ENCODE data around the gene ATRNL1. TPM values are rescaled to one million over a fixed set of nuclear protein-coding genes. Genes with fewer than 3 reads are reported as not detected.
"Not testable (repeated sequence)": the region's sequence is repeated elsewhere in the genome, so short reads cannot be mapped to it uniquely, and the experiment has no call there.

ATRNL1 gene
- total RNA-seq, 1 experiment from 2014 or later = 35.1 TPM

- H3K27me3 ChIP-seq (ENCODE audit: control insufficient read depth, insufficient read depth, low read length) = no peaks in the 10 kb centered on the region
- peak; percentile 34 for DNase-seq
- no peak overlapping the region for H3K4me3 ChIP-seq (ENCODE audit: insufficient read depth, low read depth, low read length)
- H3K36me3 ChIP-seq (replicated peaks; ENCODE audit: control insufficient read depth, insufficient read depth, low read length) = no peaks in the 10 kb centered on the region
These were observed 262.1 kb downstream of the ATRNL1 start for GRCh38 chr10:115355162-115355760.

GRCh38 chr10:115367920-115368319, 274.8 kb downstream of the ATRNL1 start:
- not testable (repeated sequence) for H3K4me3 ChIP-seq (ENCODE audit: insufficient read depth, low read depth, low read length); H3K36me3 ChIP-seq (replicated peaks; ENCODE audit: control insufficient read depth, insufficient read depth, low read length); H3K27me3 ChIP-seq (ENCODE audit: control insufficient read depth, insufficient read depth, low read length); DNase-seq

DNA sequence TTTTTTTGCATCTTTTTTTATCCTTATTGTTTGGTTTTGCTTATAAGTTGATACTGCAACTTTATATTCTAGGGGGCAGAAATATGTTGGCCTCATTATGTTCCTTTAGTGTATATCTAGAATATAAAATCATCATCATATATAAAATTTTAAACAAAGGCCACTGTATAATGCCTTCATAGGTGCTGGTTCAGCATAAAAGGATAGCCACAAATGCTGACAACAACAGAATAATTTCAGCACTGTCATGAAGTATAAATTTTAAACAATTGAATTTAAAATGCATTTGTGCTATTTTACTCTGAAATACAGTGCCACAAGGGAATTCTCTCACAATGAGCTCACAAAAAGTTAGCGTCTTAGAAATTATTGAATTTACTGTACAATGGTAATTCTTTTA, 285.9 kb downstream of the ATRNL1 start:
- Histone ChIP-seq H3K27me3 (ENCODE audit: control insufficient read depth, insufficient read depth, low read length) (no peaks in the 10 kb centered on the region), H3K36me3 (replicated peaks; ENCODE audit: control insufficient read depth, insufficient read depth, low read length) (no peaks in the 10 kb centered on the region), H3K4me3 (ENCODE audit: insufficient read depth, low read depth, low read length) (no peak overlapping the region)
- DNase-seq = no peak

- DNase-seq = no peak
- Histone ChIP-seq H3K27me3 (ENCODE audit: control insufficient read depth, insufficient read depth, low read length) (no peaks in the 10 kb centered on the region), H3K4me3 (ENCODE audit: insufficient read depth, low read depth, low read length) (no peak overlapping the region), H3K36me3 (replicated peaks; ENCODE audit: control insufficient read depth, insufficient read depth, low read length) (no peaks in the 10 kb centered on the region)
These were observed 291.5 kb downstream of the ATRNL1 start for GRCh38 chr10:115384665-115385064.

DNA sequence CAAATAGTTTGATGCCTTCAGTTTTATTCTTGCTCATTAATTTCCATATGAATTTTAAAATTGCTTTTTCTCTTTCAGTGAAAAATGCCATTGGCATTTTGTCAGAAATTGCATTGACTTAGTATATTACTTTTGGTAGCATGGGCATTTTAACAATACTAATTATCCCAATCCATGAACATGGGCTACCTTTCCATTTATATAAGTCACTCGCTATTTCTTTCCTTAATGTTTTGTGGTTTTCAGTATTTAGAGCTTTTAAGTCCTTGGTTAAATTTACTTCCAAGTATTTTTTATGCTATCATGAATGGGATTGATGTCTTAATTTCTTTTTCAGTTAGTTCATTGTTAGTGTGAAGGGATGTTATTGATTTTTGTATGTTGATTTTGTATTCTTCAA, 297.4 kb downstream of the ATRNL1 start:
- Histone ChIP-seq H3K27me3 (ENCODE audit: control insufficient read depth, insufficient read depth, low read length) (no peaks in the 10 kb centered on the region), H3K4me3 (ENCODE audit: insufficient read depth, low read depth, low read length) (no peak overlapping the region), H3K36me3 (replicated peaks; ENCODE audit: control insufficient read depth, insufficient read depth, low read length) (no peaks in the 10 kb centered on the region)
- DNase-seq = no peak

DNA sequence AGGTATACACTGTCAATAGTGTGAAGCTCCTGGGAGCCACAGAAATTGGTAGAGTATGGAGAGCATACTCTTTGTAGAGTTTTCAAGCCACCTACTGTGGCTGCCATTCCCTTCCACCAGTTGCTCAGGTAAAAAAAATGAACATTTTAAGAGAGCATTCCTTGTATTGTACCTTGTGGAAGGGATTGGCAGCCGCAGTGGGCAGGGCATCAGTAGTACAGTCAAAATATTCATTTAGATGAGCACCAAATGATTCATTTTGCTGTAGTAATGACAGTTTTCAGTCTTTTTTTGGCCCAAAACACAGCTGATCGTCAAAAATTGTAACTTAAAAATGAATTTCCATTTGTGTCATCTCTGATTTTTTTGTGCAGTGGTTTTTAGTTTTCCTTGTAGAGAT, 304.9 kb downstream of the ATRNL1 start:
- no peak overlapping the region for H3K4me3 ChIP-seq (ENCODE audit: insufficient read depth, low read depth, low read length)
- no peaks in the 10 kb centered on the region for H3K36me3 ChIP-seq (replicated peaks; ENCODE audit: control insufficient read depth, insufficient read depth, low read length)
- no peaks in the 10 kb centered on the region for H3K27me3 ChIP-seq (ENCODE audit: control insufficient read depth, insufficient read depth, low read length)
- no peak for DNase-seq

- no peaks in the 10 kb centered on the region for H3K27me3 ChIP-seq (ENCODE audit: control insufficient read depth, insufficient read depth, low read length)
- no peak overlapping the region for H3K4me3 ChIP-seq (ENCODE audit: insufficient read depth, low read depth, low read length)
- H3K36me3 ChIP-seq (replicated peaks; ENCODE audit: control insufficient read depth, insufficient read depth, low read length) = no peaks in the 10 kb centered on the region
- DNase-seq = no peak
These were observed 309.5 kb downstream of the ATRNL1 start for GRCh38 chr10:115402699-115403098.

DNA sequence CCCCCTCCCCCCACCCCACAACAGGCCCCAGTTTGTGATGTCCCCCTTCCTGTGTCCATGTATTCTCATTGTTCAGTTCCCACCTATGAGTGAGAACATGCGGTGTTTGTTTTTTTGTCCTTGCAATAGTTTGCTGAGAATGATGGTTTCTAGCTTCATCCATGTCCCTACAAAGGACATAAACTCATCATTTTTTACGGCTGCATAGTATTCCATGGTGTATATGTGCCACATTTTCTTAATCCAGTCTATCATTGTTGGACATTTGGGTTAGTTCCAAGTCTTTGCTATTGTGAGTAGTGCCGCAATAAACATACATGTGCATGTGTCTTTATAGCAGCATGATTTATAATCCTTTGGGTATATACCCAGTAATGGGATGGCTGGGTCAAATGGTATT, 312.7 kb downstream of the ATRNL1 start:
- not testable (repeated sequence) for H3K4me3 ChIP-seq (ENCODE audit: insufficient read depth, low read depth, low read length); DNase-seq

GRCh38 chr10:115409347-115409746, 316.2 kb downstream of the ATRNL1 start:
- Histone ChIP-seq H3K27me3 (ENCODE audit: control insufficient read depth, insufficient read depth, low read length) (no peaks in the 10 kb centered on the region), H3K4me3 (ENCODE audit: insufficient read depth, low read depth, low read length) (no peak overlapping the region), H3K36me3 (replicated peaks; ENCODE audit: control insufficient read depth, insufficient read depth, low read length) (no peaks in the 10 kb centered on the region)
- no peak for DNase-seq

More for the DNA sequence above, 312.7 kb downstream of the ATRNL1 start:
- not testable (repeated sequence) for H3K36me3 ChIP-seq (replicated peaks; ENCODE audit: control insufficient read depth, insufficient read depth, low read length); H3K27me3 ChIP-seq (ENCODE audit: control insufficient read depth, insufficient read depth, low read length)

- no peak overlapping the region for H3K4me3 ChIP-seq (ENCODE audit: insufficient read depth, low read depth, low read length)
- no peaks in the 10 kb centered on the region for H3K27me3 ChIP-seq (ENCODE audit: control insufficient read depth, insufficient read depth, low read length)
- no peaks in the 10 kb centered on the region for H3K36me3 ChIP-seq (replicated peaks; ENCODE audit: control insufficient read depth, insufficient read depth, low read length)
- peak; percentile 46 for DNase-seq
These were observed 324.6 kb downstream of the ATRNL1 start for GRCh38 chr10:115417585-115418265.

DNA sequence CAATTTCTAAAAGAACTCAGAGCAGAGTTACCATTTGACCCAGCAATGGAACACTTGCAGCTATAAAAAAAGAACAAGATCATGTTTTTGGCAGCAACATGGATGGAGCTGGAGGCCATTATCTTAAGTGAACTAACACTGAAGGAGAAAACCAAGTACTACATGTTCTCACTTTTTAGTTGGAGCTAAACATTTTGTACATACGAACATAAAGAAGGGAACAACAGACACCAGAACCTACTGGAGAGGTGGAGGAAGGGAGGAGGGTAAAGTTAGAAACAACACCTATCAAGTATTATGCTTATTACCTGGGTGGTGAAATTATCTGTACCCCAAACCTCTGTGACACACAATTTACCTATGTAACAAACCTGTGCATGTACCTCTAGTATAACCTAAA, 329.5 kb downstream of the ATRNL1 start:
- no peak for DNase-seq
- H3K4me3 ChIP-seq (ENCODE audit: insufficient read depth, low read depth, low read length) = no peak overlapping the region
- H3K27me3 ChIP-seq (ENCODE audit: control insufficient read depth, insufficient read depth, low read length) = no peaks in the 10 kb centered on the region
- no peaks in the 10 kb centered on the region for H3K36me3 ChIP-seq (replicated peaks; ENCODE audit: control insufficient read depth, insufficient read depth, low read length)

DNA sequence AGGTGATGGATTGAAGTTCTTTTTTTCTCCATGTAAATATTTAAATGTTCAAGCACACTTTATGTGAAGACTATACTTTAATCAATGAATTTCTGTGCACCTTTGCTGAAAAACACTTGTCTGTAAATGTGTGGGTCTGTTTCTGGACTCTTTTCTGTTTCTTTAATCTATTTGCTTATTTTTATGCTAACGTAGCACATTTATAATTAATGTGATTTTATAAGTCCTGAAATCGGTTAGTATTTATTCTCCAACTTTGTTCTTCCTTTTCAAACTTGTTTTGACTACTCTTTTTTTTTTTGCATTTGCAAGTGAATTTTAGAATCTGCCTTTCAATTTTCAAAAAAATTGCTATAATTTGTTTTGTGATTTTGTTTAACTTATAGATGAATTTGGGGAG, 334.4 kb downstream of the ATRNL1 start:
- H3K4me3 ChIP-seq (ENCODE audit: insufficient read depth, low read depth, low read length) = no peak overlapping the region
- no peaks in the 10 kb centered on the region for H3K36me3 ChIP-seq (replicated peaks; ENCODE audit: control insufficient read depth, insufficient read depth, low read length)
- no peak for DNase-seq
- H3K27me3 ChIP-seq (ENCODE audit: control insufficient read depth, insufficient read depth, low read length) = no peaks in the 10 kb centered on the region

DNA sequence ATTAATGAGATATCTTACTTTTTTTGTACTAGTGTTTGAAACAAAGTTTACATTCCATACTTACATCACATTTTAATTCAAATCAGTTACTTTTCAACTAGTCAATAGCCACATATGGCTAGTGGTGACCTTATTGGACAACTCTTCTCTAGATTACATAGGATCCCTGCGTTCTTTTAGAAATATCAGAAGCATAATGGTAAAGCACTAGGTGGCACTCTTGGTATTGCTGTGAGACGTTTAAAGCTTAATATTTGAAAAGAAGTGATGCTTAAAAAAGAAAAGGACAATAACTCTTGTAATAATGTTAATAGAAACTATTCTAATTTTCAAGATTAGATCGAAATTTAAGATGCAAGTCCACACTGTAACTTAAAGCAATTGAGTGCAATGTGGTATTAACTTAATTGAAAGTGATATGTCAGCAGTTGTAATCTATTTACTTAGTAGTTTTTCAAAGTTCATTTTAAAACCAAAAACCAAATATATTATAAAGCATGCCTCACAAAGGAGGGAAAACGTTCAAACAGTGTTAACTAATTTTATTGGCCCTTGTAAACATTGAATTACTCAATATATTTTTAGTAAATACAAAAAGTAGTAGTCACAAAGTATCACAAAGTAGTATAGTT, 339.1 kb downstream of the ATRNL1 start:
- H3K4me3 ChIP-seq (ENCODE audit: insufficient read depth, low read depth, low read length) = no peak overlapping the region
- no peaks in the 10 kb centered on the region for H3K27me3 ChIP-seq (ENCODE audit: control insufficient read depth, insufficient read depth, low read length)
- H3K36me3 ChIP-seq (replicated peaks; ENCODE audit: control insufficient read depth, insufficient read depth, low read length) = no peaks in the 10 kb centered on the region
- DNase-seq = no peak

- Histone ChIP-seq H3K36me3 (replicated peaks; ENCODE audit: control insufficient read depth, insufficient read depth, low read length) (no peaks in the 10 kb centered on the region), H3K4me3 (ENCODE audit: insufficient read depth, low read depth, low read length) (no peak overlapping the region), H3K27me3 (ENCODE audit: control insufficient read depth, insufficient read depth, low read length) (no peaks in the 10 kb centered on the region)
- no peak for DNase-seq
These were observed 343.8 kb downstream of the ATRNL1 start for GRCh38 chr10:115436999-115437398.

DNA sequence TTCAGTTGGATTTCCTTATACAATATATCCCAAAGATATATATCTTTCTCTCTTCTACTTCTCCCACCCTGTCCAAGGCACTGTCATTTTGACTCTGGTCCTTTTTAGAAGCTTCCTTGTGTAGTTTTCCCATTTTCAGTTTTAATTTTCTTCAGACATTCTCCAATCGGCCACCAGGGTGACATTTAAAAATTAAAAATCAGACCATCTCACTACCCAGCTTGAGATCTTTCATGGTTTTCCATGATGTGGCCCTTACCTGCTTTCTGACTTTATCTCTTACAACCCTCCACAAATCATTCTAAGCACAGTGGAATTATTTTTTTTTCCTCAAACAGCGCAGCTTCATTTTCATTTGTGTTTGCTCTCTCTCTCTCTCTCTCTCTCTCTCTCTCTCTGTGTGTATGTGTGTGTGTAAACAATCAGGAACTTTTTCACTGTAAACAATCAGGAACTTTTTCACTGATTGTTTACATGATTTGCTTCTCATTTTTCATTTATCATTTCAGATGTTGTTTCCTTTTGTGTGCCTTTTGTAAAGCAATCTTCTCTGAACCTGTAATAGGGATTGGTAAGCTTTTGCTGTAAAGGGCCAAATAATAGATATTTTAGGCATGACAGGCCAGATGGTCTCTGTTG, 348.9 kb downstream of the ATRNL1 start:
- DNase-seq = no peak
- Histone ChIP-seq H3K4me3 (ENCODE audit: insufficient read depth, low read depth, low read length) (no peak overlapping the region), H3K36me3 (replicated peaks; ENCODE audit: control insufficient read depth, insufficient read depth, low read length) (no peaks in the 10 kb centered on the region), H3K27me3 (ENCODE audit: control insufficient read depth, insufficient read depth, low read length) (no peaks in the 10 kb centered on the region)

All from H7 (cell line).